Ramos (cell line): ENCODE data around the gene FAM168B.

Source experiments
- in situ Hi-C: fragments of 300-500 bp; cut with MboI; formaldehyde crosslinking; loops from one replicate; pipeline ENCODE4 v1.14.3; 2022; ENCODE audit warnings: low sequenced_read_pairs; ENCODE audit not compliant: unreplicated experiment

The FAM168B gene

DNA sequence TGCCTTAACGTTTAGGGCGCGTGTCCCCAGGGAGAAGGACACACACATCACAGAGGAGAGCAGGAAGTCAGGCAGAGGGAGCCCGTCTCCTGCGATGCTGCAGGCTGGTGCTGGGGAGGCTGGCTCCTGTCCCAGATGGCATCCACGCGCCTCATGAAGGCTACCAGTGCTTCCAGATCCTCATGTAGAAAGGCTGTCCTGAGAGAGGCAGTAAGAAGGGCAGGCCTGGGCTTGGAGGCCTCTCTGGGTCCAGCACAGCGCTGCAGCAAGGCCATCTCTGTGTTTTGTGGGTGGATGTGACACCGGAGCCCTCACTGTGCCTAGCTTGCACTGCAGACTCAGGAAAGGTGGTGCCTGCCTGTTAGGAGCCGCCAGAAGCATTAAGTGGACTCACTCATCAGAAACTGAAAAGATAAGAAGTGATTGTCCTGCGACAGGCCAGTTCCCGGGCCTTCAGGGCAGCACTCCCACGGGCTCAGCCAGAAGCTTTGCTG lies 62.7 kb downstream of the FAM168B start:
- in situ Hi-C loops = no loop called here

GRCh38 chr2:131029812-131030211 lies 63.4 kb downstream of the FAM168B start:
- in situ Hi-C loops = no loop called here

- in situ Hi-C loops = no loop called here
Measured at GRCh38 chr2:131027566-131028528, 65.4 kb downstream of the FAM168B start.

DNA sequence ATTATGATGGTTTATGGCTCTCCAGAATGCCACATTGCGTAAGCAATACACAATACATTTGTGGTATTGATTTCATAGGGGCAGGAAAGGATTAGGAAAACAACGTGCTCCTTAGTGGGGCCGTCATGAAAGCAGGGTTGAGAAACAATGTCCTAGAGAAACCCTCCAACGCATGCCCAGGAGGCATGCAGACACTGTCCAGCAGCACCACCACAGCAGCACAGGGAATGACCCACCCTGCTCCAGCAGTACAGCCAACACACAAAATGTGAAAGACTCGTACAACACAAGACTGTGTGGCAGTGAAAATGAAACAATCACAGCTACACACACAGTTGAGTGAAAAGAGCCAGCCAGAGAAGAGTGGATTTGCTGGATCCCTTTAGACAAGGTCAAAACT lies 66.3 kb downstream of the FAM168B start:
- in situ Hi-C loops = no loop called here

DNA sequence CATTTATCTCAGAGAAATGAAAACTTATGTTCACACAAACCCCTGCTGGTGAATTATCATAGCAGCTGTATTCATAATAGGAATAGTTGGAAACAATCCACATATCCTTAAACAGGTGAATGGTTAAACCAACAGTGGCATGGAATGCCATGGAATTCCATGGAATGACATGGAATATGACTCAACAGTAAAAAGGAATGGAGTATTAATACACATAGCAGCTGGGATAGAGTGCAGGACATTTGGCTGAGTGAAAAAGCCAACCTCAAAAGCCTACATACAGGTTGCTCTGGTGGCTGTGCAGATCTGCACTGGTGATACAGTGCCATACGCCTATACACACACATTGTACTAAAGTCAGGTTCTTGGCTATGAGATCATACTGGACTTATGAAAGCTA lies 69.5 kb downstream of the FAM168B start:
- in situ Hi-C loops = no loop called here

GRCh38 chr2:131022731-131023130 lies 70.5 kb downstream of the FAM168B start:
- in situ Hi-C loops = no loop called here

- in situ Hi-C loops = no loop called here
Measured at GRCh38 chr2:131016826-131017741, 76.2 kb downstream of the FAM168B start.

DNA sequence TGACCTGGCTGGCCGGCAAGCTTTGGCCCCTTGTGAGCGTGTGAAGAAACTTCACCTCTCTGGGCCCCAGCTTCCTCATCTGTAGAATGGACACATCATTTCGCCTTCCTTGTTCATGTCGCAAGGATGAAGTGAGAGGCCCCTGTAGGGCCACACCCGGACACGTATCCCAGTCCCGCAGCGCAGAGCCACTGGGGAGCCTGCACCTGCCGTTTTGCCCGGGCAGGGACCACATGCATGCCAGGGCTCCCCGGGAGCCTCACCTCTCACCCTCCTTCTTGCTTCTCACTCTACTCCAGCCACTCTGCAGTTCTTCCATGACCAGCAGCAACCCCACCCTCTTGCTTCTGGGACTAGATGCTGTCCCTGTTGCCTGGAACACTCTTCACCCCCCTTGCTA lies 77.5 kb downstream of the FAM168B start:
- in situ Hi-C loops = no loop called here

GRCh38 chr2:131014141-131014540 lies 79.1 kb downstream of the FAM168B start:
- in situ Hi-C loops = no loop called here

- in situ Hi-C loops = no loop called here
Measured at GRCh38 chr2:131011486-131011885, 81.8 kb downstream of the FAM168B start.

- in situ Hi-C loops = no loop called here
Measured at GRCh38 chr2:131010566-131010965, 82.7 kb downstream of the FAM168B start.

GRCh38 chr2:131009713-131010475 lies 83.4 kb downstream of the FAM168B start:
- in situ Hi-C loops = no loop called here

GRCh38 chr2:131008967-131009366 lies 84.3 kb downstream of the FAM168B start:
- in situ Hi-C loops = no loop called here

DNA sequence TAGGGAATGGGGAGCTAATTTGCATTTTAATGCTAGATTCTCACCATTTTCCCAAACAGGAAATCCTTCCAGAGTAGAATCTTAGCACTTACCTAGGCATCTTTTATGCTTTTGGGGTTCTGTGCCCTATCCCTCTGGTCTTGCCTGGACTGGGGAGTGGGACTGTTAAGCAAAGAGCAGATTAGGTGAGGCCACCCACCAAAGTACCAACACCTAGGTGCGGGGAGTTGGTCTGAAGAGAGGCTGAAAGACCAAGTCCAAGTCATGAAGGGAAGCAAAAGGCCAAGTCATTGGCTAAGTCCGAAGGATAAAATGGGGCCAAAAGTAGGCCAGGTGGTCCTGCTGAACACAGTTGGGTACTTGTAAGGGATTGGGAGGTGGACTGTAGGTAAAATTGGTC lies 86.7 kb downstream of the FAM168B start:
- in situ Hi-C loops = no loop called here

- in situ Hi-C loops = no loop called here
Measured at GRCh38 chr2:131005216-131005935, 87.9 kb downstream of the FAM168B start.

DNA sequence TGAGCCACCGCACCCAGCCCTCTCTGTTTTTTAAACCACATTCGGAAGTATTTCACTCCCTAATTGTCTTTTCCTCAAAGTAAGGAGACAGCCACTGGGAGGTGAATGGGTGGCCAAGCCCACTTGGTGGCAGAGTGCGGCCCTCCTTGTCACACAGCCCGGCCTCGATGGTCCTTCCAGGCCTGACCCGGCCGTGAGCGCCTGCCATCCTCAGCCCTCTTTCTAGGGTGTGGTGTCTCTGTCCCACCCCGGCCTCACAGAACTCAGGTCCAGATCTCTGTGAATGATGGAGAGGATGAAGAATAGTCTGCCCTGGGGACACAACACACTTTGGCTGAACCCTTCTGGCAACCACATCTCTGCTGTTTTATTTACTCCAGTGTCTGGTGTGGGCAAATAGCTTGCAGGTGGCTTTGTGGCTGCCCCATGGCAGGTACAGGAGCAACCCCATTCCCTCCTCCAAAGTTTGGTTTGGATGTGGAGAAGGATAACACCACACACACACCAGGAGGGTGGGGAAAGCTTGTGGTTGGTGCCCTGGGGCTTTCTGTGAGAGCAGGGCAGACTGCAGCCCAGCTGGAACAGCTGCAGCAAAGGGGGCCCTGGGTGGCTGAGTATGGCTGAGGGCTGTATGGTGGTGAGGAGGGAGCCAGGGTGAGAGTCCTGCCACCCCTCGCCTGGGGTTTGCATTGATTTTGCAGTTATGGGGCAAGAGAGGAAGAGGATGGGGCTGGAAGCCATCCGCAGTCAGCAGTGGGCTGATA lies 88.6 kb downstream of the FAM168B start:
- in situ Hi-C loops = no loop called here

DNA sequence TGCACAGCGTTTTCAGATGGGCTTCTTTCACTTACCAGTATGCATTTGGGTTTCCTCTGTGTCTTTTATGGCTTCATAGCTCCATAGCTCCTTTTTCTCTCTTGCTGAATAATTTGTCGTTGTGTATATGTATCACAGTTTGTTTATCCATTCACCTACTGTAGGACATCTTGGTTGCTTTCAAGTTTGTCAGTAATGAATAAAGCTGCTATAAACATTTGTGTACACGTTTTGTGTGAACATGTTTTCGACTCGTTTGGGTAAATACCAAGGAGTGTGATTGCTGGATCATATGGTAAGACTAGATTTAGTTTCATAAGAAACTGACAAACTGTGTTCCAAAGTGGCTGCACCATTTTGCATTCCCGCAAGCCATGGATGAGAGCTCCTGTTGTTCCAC lies 94.7 kb downstream of the FAM168B start:
- in situ Hi-C loops = no loop called here
